Ishikawa (cell line): Measurements from ENCODE around the gene RPL12.

Experiments used
- FOXM1 ChIP-seq: IDR thresholded peaks from 2 replicates; pipeline ENCODE4 v1.6.1; 2012; ENCODE audit warnings: low read depth, borderline replicate concordance
- NFIC ChIP-seq: IDR thresholded peaks from 2 replicates; pipeline ENCODE4 v1.6.1; 2012
- RAD21 ChIP-seq: IDR thresholded peaks from 2 replicates; pipeline ENCODE4 v1.6.1; 2012; ENCODE audit warnings: low read depth
- REST ChIP-seq: IDR thresholded peaks from 2 replicates; pipeline ENCODE4 v1.6.1; 2012; ENCODE audit warnings: low read depth, mild to moderate bottlenecking
- TCF12 ChIP-seq: IDR thresholded peaks from 2 replicates; pipeline ENCODE4 v1.6.1; 2012; ENCODE audit warnings: low read depth
- TEAD4 ChIP-seq: IDR thresholded peaks from 2 replicates; pipeline ENCODE4 v1.6.1; 2012

- TF ChIP-seq TCF12: no peak
- TF ChIP-seq RAD21: no peak
- TF ChIP-seq TEAD4: no peak
- no peak for TF ChIP-seq FOXM1
- TF ChIP-seq NFIC: no peak
- no peak for TF ChIP-seq REST
These were observed 28.9 kb downstream of the RPL12 start for GRCh38 chr9:127422133-127422782.
